Activated T-helper 9 cell treated with anti-CD3 and anti-CD28 coated beads, Interleukin-2, amount 50 U/mL, for 16 hours (primary cell): Measurements from ENCODE around the gene IRAK2.
A peak's percentile ranks its signal among the peaks of the same experiment; 100 is the strongest.

Experiments
- DNase-seq: peaks from one replicate; pipeline ENCODE4 v3.0.0-alpha.2; 2020; ENCODE audit warnings: low read depth

Gene IRAK2

GRCh38 chr3:10284496-10284895, 119.8 kb downstream of the IRAK2 start:
- DNase-seq, result peak; percentile 11

GRCh38 chr3:10285272-10286132, 120.8 kb downstream of the IRAK2 start:
- DNase-seq, result no peak

GRCh38 chr3:10286133-10286524, 121.4 kb downstream of the IRAK2 start:
- no peak for DNase-seq

- no peak for DNase-seq
Observed at GRCh38 chr3:10286596-10287295, 122.0 kb downstream of the IRAK2 start.

GRCh38 chr3:10287936-10288574, 123.3 kb downstream of the IRAK2 start:
- no peak for DNase-seq

GRCh38 chr3:10288575-10288960, 123.8 kb downstream of the IRAK2 start:
- no peak for DNase-seq

GRCh38 chr3:10289077-10289476, 124.4 kb downstream of the IRAK2 start:
- DNase-seq, result no peak

- DNase-seq, result no peak
Observed at GRCh38 chr3:10289787-10290355, 125.2 kb downstream of the IRAK2 start.

- no peak for DNase-seq
Observed at GRCh38 chr3:10290481-10291176, 125.9 kb downstream of the IRAK2 start.

GRCh38 chr3:10291641-10292040, 126.9 kb downstream of the IRAK2 start:
- no peak for DNase-seq

GRCh38 chr3:10292505-10293419, 128.0 kb downstream of the IRAK2 start, which contains the start of gene GHRL:
TSS of gene GHRL (minus strand) at chr3:10292947. CDS start at chr3:10290180, 2,767 bp downstream.
- no peak for DNase-seq
